ENCODE data around the gene LIPC. TPM values are rescaled to one million over a fixed set of nuclear protein-coding genes. Genes with fewer than 3 reads are reported as not detected.

The LIPC gene
- total and polyA plus RNA-seq, 10 of the 15 experiments (the other 5 are each of a cell fraction or from before 2014, with no cell fraction given), result 0.06 to 0.31 (median 0.16) TPM; not detected in 1

- no peak overlapping the region for H3K9ac ChIP-seq (ENCODE audit: control insufficient read depth, insufficient read depth, low read length)
- TF ChIP-seq HDGF (IDR thresholded peaks at IDR 0.05) (no peak), KDM1A (IDR thresholded peaks at IDR 0.05; ENCODE audit: borderline replicate concordance) (no peak), ZSCAN29 (IDR thresholded peaks at IDR 0.05) (no peak), SMAD1 (IDR thresholded peaks at IDR 0.05; ENCODE audit: low read depth, partially characterized antibody) (no peak), CEBPB (IDR thresholded peaks at IDR 0.05; ENCODE audit: borderline replicate concordance in 1 of 2, low read depth in 2 of 2, low read length in 2 of 2) (no peak), ZBTB33 (IDR thresholded peaks at IDR 0.05) (no peak), POLR2A (IDR thresholded peaks at IDR 0.05; ENCODE audit: low read depth, low read length) (no peak), RELA (IDR thresholded peaks at IDR 0.05; ENCODE audit: borderline replicate concordance, partially characterized antibody) (no peak), CBX3 (IDR thresholded peaks at IDR 0.05; ENCODE audit: borderline replicate concordance, low read depth) (no peak), SREBF2 (IDR thresholded peaks at IDR 0.05; ENCODE audit: low read length) (no peak), ATF2 (IDR thresholded peaks at IDR 0.05; ENCODE audit: low read length) (no peak), FOS (IDR thresholded peaks at IDR 0.05; ENCODE audit: borderline replicate concordance, extremely low read depth, insufficient read length) (no peak), ZZZ3 (IDR thresholded peaks at IDR 0.05; ENCODE audit: control insufficient read depth, insufficient read length, low read depth) (no peak)
- whole genome bisulfite sequencing (ENCODE audit: insufficient coverage, insufficient replicate concordance, low lambda C conversion rate, missing lambda C conversion rate), result 58% methylated on average over 12 of the region's 12 CpGs
- no peaks in the 10 kb centered on the region for H3K9me3 ChIP-seq (replicated peaks; ENCODE audit: control insufficient read depth, insufficient read depth, low read length)
- intact Hi-C loops (cut with micrococcal nuclease; ENCODE audit: unreplicated experiment) (no loop called here), in situ Hi-C loops (cut with MboI) (no loop called here)
- ATAC-seq (no peak), DNase-seq (ENCODE audit: low read depth, low spot score) (no peak), FAIRE-seq (no peak)
- no peaks in the 10 kb centered on the region for H3K79me2 ChIP-seq (ENCODE audit: control insufficient read depth, insufficient read depth, low read length)
- H3K36me3 ChIP-seq (ENCODE audit: control insufficient read depth in 2 of 2, insufficient read depth in 2 of 2, low read length in 1 of 2), result no peaks in the 10 kb centered on the region
- BruUV-seq (replicated peaks), result no TSS peak
- H3K4me2 ChIP-seq (ENCODE audit: control insufficient read depth, insufficient read depth), result no peak overlapping the region
- ChIA-PET CTCF (interaction anchor here (1.3 kb wide), 1 partner anchor 259 kb away, joined by 3 read pairs; no protein-coding TSS in a partner anchor), RAD21 (ENCODE audit: unreplicated experiment) (interaction anchor here (1.1 kb wide), 1 partner anchor 11 kb away, joined by 3 read pairs; no protein-coding TSS in a partner anchor), SMC1A (ENCODE audit: uncharacterized antibody, unreplicated experiment) (interaction anchor here (0.6 to 1.5 kb wide), 5 partner anchors 7 to 302 kb away, joined by 3 to 4 read pairs (median 3); no protein-coding TSS in a partner anchor), POLR2A (no interaction called here)
- no peak overlapping the region for H2AFZ ChIP-seq (ENCODE audit: control insufficient read depth, low read depth, low read length)
- H3K4me1 ChIP-seq (ENCODE audit: control insufficient read depth, insufficient read depth, low read length), result no peaks in the 10 kb centered on the region
- no peaks in the 10 kb centered on the region for H3K27me3 ChIP-seq (replicated peaks in 1 of 2; ENCODE audit: control insufficient read depth in 2 of 2, insufficient read depth in 2 of 2, low read length in 1 of 2)
- H4K20me1 ChIP-seq (ENCODE audit: control insufficient read depth, insufficient read depth), result no peaks in the 10 kb centered on the region
- no peak overlapping the region for H3K27ac ChIP-seq (ENCODE audit: control insufficient read depth, insufficient read depth)
- H3K4me3 ChIP-seq, result no peak overlapping the region
Observed at GRCh38 chr15:58528188-58528870, 96.5 kb downstream of the LIPC start.

All from GM12878 (cell line).